Measurements from ENCODE around the gene ACY1.

GRCh38 chr3:51963951-51964451, 19.3 kb upstream of the ACY1 start:
- no peak for TF ChIP-seq CTCF (optimal IDR thresholded peaks at IDR 0.05 in 1 of 3, IDR thresholded peaks at IDR 0.05 in 1 of 3, conservative IDR thresholded peaks at IDR 0.05 in 1 of 3; ENCODE audit: extremely low read depth in 1 of 3, insufficient read depth in 2 of 3, low read length in 3 of 3)
- no peak for TF ChIP-seq EZH2 (IDR thresholded peaks at IDR 0.05; ENCODE audit: low read length)
